HCT116 (cell line): ENCODE data around the gene FGF3.

Experiments
- SIN3A ChIP-seq: IDR thresholded peaks from 2 replicates; pipeline ENCODE4 v1.6.1; 2012; ENCODE audit warnings: low read depth
- TCF7L2 ChIP-seq: IDR thresholded peaks from 2 replicates; pipeline ENCODE4 v1.7.0; 2011; ENCODE audit warnings: borderline replicate concordance, inconsistent platforms; ENCODE audit not compliant: insufficient read depth, insufficient read length; ENCODE audit errors: extremely low read depth

DNA sequence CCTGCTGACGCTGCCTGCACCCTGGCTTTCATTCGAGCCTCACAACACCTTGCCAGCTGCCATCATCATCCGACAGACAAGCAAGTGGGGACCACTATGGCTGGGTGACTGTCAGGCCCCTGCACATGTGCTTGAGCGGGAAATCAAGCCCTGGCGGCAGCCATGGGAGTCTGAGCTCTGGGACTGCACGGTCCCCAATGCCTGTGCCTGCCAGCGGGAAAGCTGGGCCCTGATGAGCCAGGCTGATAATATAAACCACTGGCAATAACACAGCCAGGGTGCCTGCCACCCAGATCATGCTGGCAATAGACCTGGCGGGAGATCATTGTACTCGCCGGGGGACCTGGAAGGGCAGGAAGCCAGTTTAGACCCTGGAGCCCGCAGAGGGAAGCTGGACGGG lies 2.5 kb downstream of the FGF3 start:
- no peak for TF ChIP-seq TCF7L2
- TF ChIP-seq SIN3A, result no peak
